NCI-H460 (cell line): ENCODE data around the gene PEAK3. TPM values are rescaled to one million over a fixed set of nuclear protein-coding genes. Genes with fewer than 3 reads are reported as not detected.

Experiments used
- DNase-seq: peaks from one replicate; pipeline ENCODE4 v3.0.0-alpha.2; 2016; ENCODE audit warnings: low read depth; ENCODE audit errors: extremely low read depth
- total RNA-seq: library from RNA; depleted of rRNA; stranded (reverse); fragments of >200 nt; shearing (Covaris generic); gene quantifications from 2 replicates; pipeline ENCODE4 v1.2.3, GENCODE V29; 2014

Gene PEAK3
- total RNA-seq, 1 experiment from 2014 or later = not detected

GRCh38 chr19:2274185-2274711 is 7.7 kb downstream of the PEAK3 start:
- DNase-seq = no peak

GRCh38 chr19:2273356-2274184 is 8.4 kb downstream of the PEAK3 start:
- peak; percentile 57 for DNase-seq

- DNase-seq = no peak
These were observed 10.5 kb downstream of the PEAK3 start for GRCh38 chr19:2271234-2272103.

- DNase-seq = peak; percentile 54
These were observed 11.3 kb downstream of the PEAK3 start for GRCh38 chr19:2270423-2271233.

GRCh38 chr19:2270157-2270422 is 11.9 kb downstream of the PEAK3 start:
- DNase-seq = no peak

GRCh38 chr19:2269244-2270156 is 12.5 kb downstream of the PEAK3 start:
- DNase-seq = peak; percentile 90

GRCh38 chr19:2268861-2269243 is 13.1 kb downstream of the PEAK3 start:
- DNase-seq = no peak

- no peak for DNase-seq
These were observed 13.5 kb downstream of the PEAK3 start for GRCh38 chr19:2268480-2268830.

- no peak for DNase-seq
These were observed 15.6 kb downstream of the PEAK3 start for GRCh38 chr19:2266183-2266993.

GRCh38 chr19:2261438-2262172 is 20.4 kb downstream of the PEAK3 start:
- DNase-seq = no peak

GRCh38 chr19:2260341-2260805 is 21.6 kb downstream of the PEAK3 start:
- no peak for DNase-seq

GRCh38 chr19:2259336-2259735 is 22.6 kb downstream of the PEAK3 start:
- DNase-seq = peak; percentile 69

GRCh38 chr19:2255982-2256685 is 25.8 kb downstream of the PEAK3 start, which contains the start of gene JSRP1:
JSRP1 (minus strand) TSS chr19:2256417; CDS start chr19:2255314, 1,103 bp downstream.
- no peak for DNase-seq

GRCh38 chr19:2255112-2255845 is 26.7 kb downstream of the PEAK3 start:
- no peak for DNase-seq

- DNase-seq = no peak
These were observed 27.7 kb downstream of the PEAK3 start for GRCh38 chr19:2254064-2254872.
